PFSK-1 (cell line): ENCODE data around the gene MRM1.

Source experiments
- FOXP2 ChIP-seq: optimal IDR thresholded peaks from 2 replicates; pipeline ENCODE3; 2011; ENCODE audit warnings: borderline replicate concordance, control low read depth, inconsistent platforms; ENCODE audit not compliant: insufficient read depth; ENCODE audit errors: extremely low read length, extremely low read depth
- POLR2AphosphoS5 ChIP-seq: IDR thresholded peaks from 2 replicates; pipeline ENCODE4 v1.6.1; 2012; ENCODE audit warnings: low read depth, mild to moderate bottlenecking, control low read depth, low read length, moderate library complexity
- REST ChIP-seq, 2 experiments: IDR thresholded peaks; 2 replicates each; pipeline versions ENCODE4 v1.6.1 to v1.8.0; 2011 to 2012; ENCODE audit warnings: low read depth in 2 of 2, low read length in 2 of 2, control low read depth in 1 of 2, inconsistent platforms in 1 of 2, mild to moderate bottlenecking in 1 of 2, moderate library complexity in 1 of 2; ENCODE audit not compliant: insufficient read depth in 1 of 2
- SIN3A ChIP-seq: IDR thresholded peaks from 2 replicates; pipeline ENCODE4 v1.6.1; 2012; ENCODE audit warnings: mild to moderate bottlenecking, low read length, moderate library complexity, borderline replicate concordance; ENCODE audit not compliant: insufficient read depth
- TAF1 ChIP-seq: IDR thresholded peaks from 2 replicates; pipeline ENCODE4 v1.6.1; 2012; ENCODE audit warnings: low read length, control low read depth, borderline replicate concordance; ENCODE audit not compliant: insufficient read depth

MRM1 gene

GRCh38 chr17:36592316-36592715 lies 9.1 kb upstream of the MRM1 start:
- TF ChIP-seq POLR2AphosphoS5 (no peak), REST (IDR thresholded peaks at IDR 0.05; ENCODE audit: insufficient read depth in 1 of 2, low read depth in 2 of 2, low read length in 2 of 2) (no peak), FOXP2 (no peak), TAF1 (no peak), SIN3A (no peak)

GRCh38 chr17:36592716-36593321 lies 8.6 kb upstream of the MRM1 start:
- TF ChIP-seq FOXP2 = no peak
- no peak for TF ChIP-seq SIN3A
- no peak for TF ChIP-seq POLR2AphosphoS5
- no peak for TF ChIP-seq REST (IDR thresholded peaks at IDR 0.05; ENCODE audit: insufficient read depth in 1 of 2, low read depth in 2 of 2, low read length in 2 of 2)
- TF ChIP-seq TAF1 = no peak

GRCh38 chr17:36593656-36594316 lies 7.6 kb upstream of the MRM1 start:
- TF ChIP-seq SIN3A (no peak), TAF1 (no peak), POLR2AphosphoS5 (no peak), REST (IDR thresholded peaks at IDR 0.05; ENCODE audit: insufficient read depth in 1 of 2, low read depth in 2 of 2, low read length in 2 of 2) (no peak), FOXP2 (no peak)

- TF ChIP-seq TAF1 = no peak
- no peak for TF ChIP-seq SIN3A
- TF ChIP-seq REST (IDR thresholded peaks at IDR 0.05; ENCODE audit: insufficient read depth in 1 of 2, low read depth in 2 of 2, low read length in 2 of 2) = no peak
- TF ChIP-seq FOXP2 = no peak
- no peak for TF ChIP-seq POLR2AphosphoS5
Measured at GRCh38 chr17:36594626-36595401, 6.6 kb upstream of the MRM1 start.
